ENCODE measurements around the gene TAB2. TPM values are rescaled to one million over a fixed set of nuclear protein-coding genes. Genes with fewer than 3 reads are reported as not detected.

TAB2 gene
- polyA plus RNA-seq, 2 of the 4 experiments (the other 2 are of a cell fraction), result 23.0 to 49.0 TPM

GRCh38 chr6:149400050-149400449 is 82.5 kb downstream of the TAB2 start, which contains the start of gene SUMO4:
Gene SUMO4, plus strand, starts transcription at chr6:149400262. Its CDS starts 130 bp downstream, at chr6:149400392.
- H3K4me2 ChIP-seq, result no peak within 1 kb of the TSS
- TF ChIP-seq USF2 (IDR thresholded peaks at IDR 0.05) (no peak), HOXB5 (CRISPR knock-in tag; IDR thresholded peaks at IDR 0.05) (no peak), HOXA7 (CRISPR knock-in tag; IDR thresholded peaks at IDR 0.05) (no peak), ZFP36 (IDR thresholded peaks at IDR 0.05; ENCODE audit: borderline replicate concordance, partially characterized antibody) (no peak), ESRRA (IDR thresholded peaks at IDR 0.05; ENCODE audit: borderline replicate concordance, low read length) (no peak), RCOR1 (IDR thresholded peaks at IDR 0.05; ENCODE audit: low read depth, low read length) (no peak), BHLHE40 (IDR thresholded peaks at IDR 0.05; ENCODE audit: low read depth, low read length) (no peak), RARB (CRISPR knock-in tag; IDR thresholded peaks at IDR 0.05) (no peak), JUNB (IDR thresholded peaks at IDR 0.05) (no peak), MYC (IDR thresholded peaks at IDR 0.05; ENCODE audit: borderline replicate concordance, low read length) (no peak), EP300 (IDR thresholded peaks at IDR 0.05) (no peak), PHF8 (IDR thresholded peaks at IDR 0.05; ENCODE audit: borderline replicate concordance, low read depth) (no peak), FOSL2 (IDR thresholded peaks at IDR 0.05) (no peak), FOSL2 (CRISPR knock-in tag; IDR thresholded peaks at IDR 0.05) (no peak), REST (IDR thresholded peaks at IDR 0.05) (no peak)
- no peaks in the 10 kb centered on the region for H3K9me3 ChIP-seq
- DNase-seq (ENCODE audit: low read depth in 1 of 2, low spot score in 1 of 2) (no peak), ATAC-seq (no peak), FAIRE-seq (no peak)
- ChIA-PET POLR2A (no interaction called here), CTCF (no interaction called here)
- H3K4me1 ChIP-seq, result no peaks in the 10 kb centered on the region
- no peak within 1 kb of the TSS for H3K4me3 ChIP-seq
- WGBS (ENCODE audit: missing lambda C conversion rate), result 96% methylated on average over 11 of the region's 11 CpGs
- H3K27ac ChIP-seq, result no peak within 1 kb of the TSS

GRCh38 chr6:149403534-149403933 is 86.0 kb downstream of the TAB2 start:
- FAIRE-seq, result no peak
- Histone ChIP-seq H3K27ac (no peak overlapping the region), H3K4me2 (no peak overlapping the region), H3K9me3 (no peaks in the 10 kb centered on the region), H3K4me1 (peaks cover 8% of the 10 kb centered on the region; the same call in 2 of the 3 replicates), H3K4me3 (no peak overlapping the region)
- ChIA-PET POLR2A (no interaction called here), CTCF (no interaction called here)
- no peak for TF ChIP-seq ZC3H11A (IDR thresholded peaks at IDR 0.05)
- no peak for TF ChIP-seq REST (IDR thresholded peaks at IDR 0.05)
- TF ChIP-seq FOSB (CRISPR knock-in tag; IDR thresholded peaks at IDR 0.05), result no peak
- TF ChIP-seq PBX3 (IDR thresholded peaks at IDR 0.05), result no peak
- TF ChIP-seq RAD21 (conservative IDR thresholded peaks at IDR 0.05 in 1 of 2, IDR thresholded peaks at IDR 0.05 in 1 of 2), result no peak
- no peak for TF ChIP-seq ZNF302 (CRISPR knock-in tag; IDR thresholded peaks at IDR 0.05)
- no peak for DNase-seq (ENCODE audit: low read depth in 1 of 2, low spot score in 1 of 2)
- 95% methylated on average over 3 of the region's 3 CpGs for WGBS (ENCODE audit: missing lambda C conversion rate)
- ATAC-seq, result no peak
